ENCODE data around the gene VWF. TPM values are rescaled to one million over a fixed set of nuclear protein-coding genes. Genes with fewer than 3 reads are reported as not detected.
A peak's percentile ranks its signal among the peaks of the same experiment; 100 is the strongest.

VWF gene
- total RNA-seq, 4 donors from 2014 or later: 34.3 to 107 (median 50.3) TPM

DNA sequence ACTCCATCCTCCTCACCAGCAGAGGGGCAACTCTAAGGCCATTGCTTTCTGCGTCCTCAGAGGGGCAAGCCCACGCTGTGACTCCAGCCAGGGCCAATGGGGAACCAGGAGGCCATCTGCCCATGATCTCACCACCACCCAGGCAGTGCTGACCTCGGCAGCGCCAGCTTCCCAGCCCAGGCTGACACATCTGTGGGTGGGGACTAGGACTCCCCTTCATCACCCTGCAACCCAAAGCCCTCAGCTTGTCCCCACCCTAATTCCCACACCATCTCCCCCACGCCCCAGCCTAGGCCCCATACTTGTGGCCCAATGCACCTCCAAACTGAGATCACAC, 58.6 kb downstream of the VWF start:
- no peak for DNase-seq (ENCODE audit: low spot score in 2 of 2)
- 66 to 69% methylated on average over 5 of the region's 5 CpGs for WGBS, 2 donors
- TF ChIP-seq POLR2A (IDR thresholded peaks at IDR 0.05): no peak
- TF ChIP-seq, protein P1, sequence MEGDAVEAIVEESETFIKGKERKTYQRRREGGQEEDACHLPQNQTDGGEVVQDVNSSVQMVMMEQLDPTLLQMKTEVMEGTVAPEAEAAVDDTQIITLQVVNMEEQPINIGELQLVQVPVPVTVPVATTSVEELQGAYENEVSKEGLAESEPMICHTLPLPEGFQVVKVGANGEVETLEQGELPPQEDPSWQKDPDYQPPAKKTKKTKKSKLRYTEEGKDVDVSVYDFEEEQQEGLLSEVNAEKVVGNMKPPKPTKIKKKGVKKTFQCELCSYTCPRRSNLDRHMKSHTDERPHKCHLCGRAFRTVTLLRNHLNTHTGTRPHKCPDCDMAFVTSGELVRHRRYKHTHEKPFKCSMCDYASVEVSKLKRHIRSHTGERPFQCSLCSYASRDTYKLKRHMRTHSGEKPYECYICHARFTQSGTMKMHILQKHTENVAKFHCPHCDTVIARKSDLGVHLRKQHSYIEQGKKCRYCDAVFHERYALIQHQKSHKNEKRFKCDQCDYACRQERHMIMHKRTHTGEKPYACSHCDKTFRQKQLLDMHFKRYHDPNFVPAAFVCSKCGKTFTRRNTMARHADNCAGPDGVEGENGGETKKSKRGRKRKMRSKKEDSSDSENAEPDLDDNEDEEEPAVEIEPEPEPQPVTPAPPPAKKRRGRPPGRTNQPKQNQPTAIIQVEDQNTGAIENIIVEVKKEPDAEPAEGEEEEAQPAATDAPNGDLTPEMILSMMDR (IDR thresholded peaks at IDR 0.05): no peak
- intact Hi-C loops (cut with DNase I; ENCODE audit: low total_unique reads): loop anchor here (10.0 kb wide), 1 partner anchor 119 kb away; no protein-coding TSS in a partner anchor
- H3K4me3 ChIP-seq (ENCODE audit: low read depth, poor library complexity, severe bottlenecking): no peak overlapping the region

DNA sequence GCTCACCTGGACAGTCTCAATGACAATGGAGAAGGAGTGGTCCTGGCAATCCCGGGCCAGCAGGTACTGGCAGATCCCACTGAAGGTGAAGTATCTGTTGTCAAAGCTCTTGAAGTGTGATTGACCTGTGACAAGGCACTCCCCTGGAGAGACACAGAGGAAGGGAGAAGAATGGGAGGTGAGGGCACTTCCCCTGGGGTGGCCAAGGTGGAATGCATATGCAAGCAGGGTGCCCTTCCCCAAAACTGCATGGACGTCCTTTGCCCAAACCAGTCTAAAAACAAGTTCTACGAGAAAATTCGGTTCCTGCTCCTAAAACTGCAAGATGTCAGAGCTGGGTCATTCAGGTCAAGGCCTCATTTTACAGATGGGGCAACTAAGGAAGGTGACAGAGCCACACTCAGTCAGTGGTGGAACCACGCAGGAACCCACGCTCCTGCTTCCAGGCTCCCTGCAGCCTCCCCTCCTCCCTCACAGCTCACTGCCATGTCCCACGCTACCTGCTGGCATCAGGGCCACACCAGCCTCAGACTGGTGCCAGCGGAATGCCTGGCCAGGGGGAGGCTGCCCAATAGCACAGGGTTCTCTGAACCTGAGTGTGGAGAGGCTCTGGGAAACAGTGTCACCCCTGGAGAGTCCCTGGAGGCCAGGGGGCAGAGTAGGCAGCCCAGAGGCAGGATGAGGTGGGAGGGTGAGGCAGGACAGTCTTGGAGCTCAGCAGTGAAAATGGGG, 59.2 kb downstream of the VWF start:
- 74 to 84% methylated on average over 8 of the region's 8 CpGs for WGBS, 2 donors
- no peak for DNase-seq (ENCODE audit: low spot score in 2 of 2)
- intact Hi-C loops (cut with DNase I; ENCODE audit: low total_unique reads): loop anchor here (10.0 kb wide), 1 partner anchor 120 kb away; no protein-coding TSS in a partner anchor
- H3K4me3 ChIP-seq (ENCODE audit: low read depth, poor library complexity, severe bottlenecking): no peak overlapping the region
- TF ChIP-seq POLR2A (IDR thresholded peaks at IDR 0.05): no peak
- TF ChIP-seq, protein P1 (IDR thresholded peaks at IDR 0.05): no peak

DNA sequence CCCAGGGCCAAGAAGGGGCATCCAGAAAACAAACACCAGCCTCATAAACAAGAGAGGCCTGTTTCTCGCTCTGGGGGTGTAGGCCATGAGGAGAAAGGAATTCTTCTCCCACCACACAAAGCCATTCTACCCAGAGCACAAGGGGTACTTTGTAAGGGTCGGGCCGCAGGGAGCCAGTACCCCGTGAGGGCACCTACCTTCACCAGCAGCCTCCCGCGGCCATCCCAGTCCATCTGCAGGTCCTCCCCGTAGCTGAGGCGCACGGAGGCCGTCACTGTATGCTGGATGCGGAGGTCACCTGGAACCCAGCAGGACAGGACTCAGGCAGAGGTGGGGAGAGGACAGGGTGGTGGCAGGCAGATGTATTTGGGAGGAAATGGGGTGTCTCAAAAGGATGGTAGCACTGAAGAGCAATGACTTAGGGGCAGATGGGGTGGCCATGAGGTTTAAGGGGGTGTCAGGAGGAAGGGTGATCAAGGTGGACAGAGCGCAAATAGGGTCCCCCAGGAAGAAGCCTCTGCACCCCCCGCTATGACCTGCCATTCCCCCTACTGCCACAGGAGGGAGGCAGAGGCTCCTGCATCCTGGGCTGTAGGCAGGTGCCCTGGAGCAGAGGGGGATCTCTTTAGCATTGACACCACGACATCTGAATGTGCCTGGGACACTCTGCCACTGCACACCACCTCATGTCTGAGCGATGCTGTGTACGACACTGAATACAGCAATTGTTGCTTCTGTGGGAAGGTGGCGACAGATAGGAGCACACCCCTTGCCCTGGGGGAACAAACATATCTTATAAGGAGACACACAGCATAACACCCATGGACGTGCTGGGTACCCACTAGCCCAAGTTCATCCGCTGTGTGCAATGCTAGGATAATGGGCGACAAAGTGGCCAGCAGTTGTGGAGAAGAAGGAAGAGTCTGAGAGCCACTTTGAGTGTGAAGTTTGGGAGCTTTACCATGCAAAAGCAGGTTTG, 61.4 kb downstream of the VWF start:
- no peak overlapping the region for H3K4me3 ChIP-seq (ENCODE audit: low read depth, poor library complexity, severe bottlenecking)
- TF ChIP-seq, protein P1 (IDR thresholded peaks at IDR 0.05): peak in 1 of 3 donors; percentile 92
- no peak for TF ChIP-seq POLR2A (IDR thresholded peaks at IDR 0.05)
- WGBS, 2 donors: 64 to 66% methylated on average over 20 of the region's 20 CpGs
- intact Hi-C loops (cut with DNase I; ENCODE audit: low total_unique reads): loop anchor here (5.0 to 10.0 kb wide), 2 partner anchors 122 to 219 kb away; no protein-coding TSS in a partner anchor
- no peak for DNase-seq (ENCODE audit: low spot score in 2 of 2)

DNA sequence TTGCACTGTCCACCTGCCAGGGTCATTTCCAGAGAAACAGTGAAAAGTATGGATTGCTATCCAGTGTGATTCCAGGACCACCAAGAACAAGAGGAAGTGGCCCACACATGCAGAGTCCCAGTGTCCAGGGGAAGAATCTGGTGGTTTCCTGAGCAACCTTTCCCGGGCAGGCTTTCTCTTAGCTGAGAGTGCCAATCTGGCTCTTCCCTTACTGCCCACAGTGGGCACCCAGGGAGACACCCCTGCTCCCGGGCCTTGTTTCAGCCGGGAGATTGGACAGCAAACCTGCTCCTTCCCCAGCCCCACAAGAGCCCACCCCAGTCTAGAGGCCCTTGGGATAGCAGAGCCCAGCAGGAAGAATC, 62.1 kb downstream of the VWF start:
- no peak for DNase-seq (ENCODE audit: low spot score in 2 of 2)
- 70 to 89% methylated on average over 3 of the region's 3 CpGs for WGBS, 2 donors
- H3K4me3 ChIP-seq (ENCODE audit: low read depth, poor library complexity, severe bottlenecking): no peak overlapping the region
- no peak for TF ChIP-seq POLR2A (IDR thresholded peaks at IDR 0.05)
- intact Hi-C loops (cut with DNase I; ENCODE audit: low total_unique reads): loop anchor here (5.0 to 10.0 kb wide), 2 partner anchors 122 to 220 kb away; no protein-coding TSS in a partner anchor

DNA sequence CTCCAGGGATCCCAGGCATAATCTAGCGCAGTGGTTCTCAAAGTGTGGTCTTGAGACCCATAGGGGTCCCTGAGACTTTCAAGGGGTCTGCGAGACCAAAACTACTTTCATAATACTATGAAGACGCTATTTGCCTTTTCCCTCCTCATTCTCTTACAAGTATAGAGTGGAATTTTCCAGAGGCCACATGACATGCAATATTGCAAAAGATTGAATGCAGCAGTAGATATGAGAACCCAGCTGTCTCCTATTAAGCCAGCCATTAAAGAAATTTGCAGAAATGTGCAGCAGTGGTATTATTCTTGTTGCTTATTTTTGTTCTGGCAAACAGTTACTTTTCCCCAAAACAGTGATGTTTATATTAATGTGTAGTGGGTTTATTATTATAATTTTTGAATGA, 62.8 kb downstream of the VWF start:
- DNase-seq (ENCODE audit: low spot score in 2 of 2): no peak
- no peak overlapping the region for H3K4me3 ChIP-seq (ENCODE audit: low read depth, poor library complexity, severe bottlenecking)
- intact Hi-C loops (cut with DNase I; ENCODE audit: low total_unique reads): loop anchor here (5.0 to 10.0 kb wide), 2 partner anchors 123 to 221 kb away; no protein-coding TSS in a partner anchor
- 69 to 80% methylated on average over 3 of the region's 3 CpGs for WGBS, 2 donors
- no peak for TF ChIP-seq POLR2A (IDR thresholded peaks at IDR 0.05)
- TF ChIP-seq, protein P1 (IDR thresholded peaks at IDR 0.05): no peak
